CD4-positive, alpha-beta T cell (primary cell): Measurements from ENCODE around the gene THUMPD2. TPM values are rescaled to one million over a fixed set of nuclear protein-coding genes. Genes with fewer than 3 reads are reported as not detected.

Experiments used
- ATAC-seq: fragments of 200-7000 bp; cut with Tn5 transposase; one replicate; pipeline ENCODE4 v1.10.0; 2022; ENCODE audit warnings: mild to moderate bottlenecking; ENCODE audit not compliant: poor library complexity
- CTCF ChIA-PET: fragments of 350-600 bp; sonication (Branson Sonifier 250); formaldehyde crosslinking; loops from one replicate; lab custom pipeline; 2021; ENCODE audit warnings: antibody characterized with exemption, inconsistent platforms; lab: Charles Lee
- POLR2A ChIA-PET: fragments of 350-600 bp; sonication (Branson Sonifier 250); formaldehyde crosslinking; loops from one replicate; lab custom pipeline; 2021; ENCODE audit warnings: antibody characterized with exemption, inconsistent platforms; lab: Charles Lee
- DNase-seq, 14 experiments: peaks; one replicate each; pipeline ENCODE4 v3.0.0-alpha.2; 2013 to 2020; ENCODE audit warnings: mixed read lengths in 2 of 14
- H3K27ac ChIP-seq, 2 donors: one replicate each; pipeline versions ENCODE4 v1.5.1 to v1.7.0; 2013; ENCODE audit warnings: low read length in 2 of 2, low read depth in 1 of 2, mild to moderate bottlenecking in 1 of 2
- H3K27me3 ChIP-seq, 2 experiments: 1 replicate in 1 of 2; 2 replicates in 1 of 2; pipeline versions ENCODE4 v1.6.1 to v1.7.0; 2013; ENCODE audit warnings: low read length in 2 of 2, control low read depth in 1 of 2, mild to moderate bottlenecking in 1 of 2, moderate library complexity in 1 of 2; ENCODE audit not compliant: insufficient read depth in 2 of 2, control insufficient read depth in 1 of 2
- H3K36me3 ChIP-seq: one replicate; pipeline ENCODE4 v1.6.1; 2013; ENCODE audit warnings: low read length, control low read depth; ENCODE audit not compliant: insufficient read depth
- H3K4me1 ChIP-seq: one replicate; pipeline ENCODE4 v1.6.1; 2013; ENCODE audit warnings: low read length, control low read depth; ENCODE audit not compliant: insufficient read depth
- H3K4me3 ChIP-seq: one replicate; pipeline ENCODE4 v1.5.1; 2013; ENCODE audit warnings: mild to moderate bottlenecking, low read length, moderate library complexity
- H3K9me3 ChIP-seq, 2 experiments: 1 replicate in 1 of 2; 2 replicates in 1 of 2; pipeline versions ENCODE4 v1.6.1 to v1.7.0; 2013; ENCODE audit warnings: low read length in 2 of 2, mild to moderate bottlenecking in 2 of 2, control low read depth in 1 of 2, moderate library complexity in 1 of 2; ENCODE audit not compliant: control insufficient read depth in 1 of 2, insufficient read depth in 1 of 2
- H3K27ac Mint-ChIP-seq: one replicate; pipeline ENCODE4 v1.8.0; 2020; ENCODE audit warnings: mixed read lengths
- H3K27me3 Mint-ChIP-seq: one replicate; pipeline ENCODE4 v1.8.0; 2021; ENCODE audit warnings: mixed read lengths
- H3K36me3 Mint-ChIP-seq: one replicate; pipeline ENCODE4 v1.8.0; 2021; ENCODE audit warnings: low read depth, mixed read lengths
- H3K4me1 Mint-ChIP-seq: one replicate; pipeline ENCODE4 v1.8.0; 2021; ENCODE audit warnings: low read depth, mixed read lengths
- H3K4me3 Mint-ChIP-seq: one replicate; pipeline ENCODE4 v1.8.0; 2020; ENCODE audit warnings: mild to moderate bottlenecking, mixed read lengths
- H3K9me3 Mint-ChIP-seq: one replicate; pipeline ENCODE4 v1.8.0; 2020; ENCODE audit warnings: mixed read lengths
- CTCF ChIP-seq: fragments of 200-600 bp; IDR thresholded peaks from one replicate; pipeline ENCODE4 v1.8.0; 2022; ENCODE audit warnings: antibody characterized with exemption, mild to moderate bottlenecking
- intact Hi-C, 2 experiments: fragments of 100-400 bp; cut with DNase I in 1 of 2; cut with micrococcal nuclease in 1 of 2; formaldehyde crosslinking; loops; one replicate each; pipeline versions ENCODE4 v1.15.1 to v1.9.0; 2023 to 2025; cut with DNase I, micrococcal nuclease
- total RNA-seq, 174 experiments: library from RNA in 2 of 174; stranded (reverse) in 2 of 174; gene quantifications; one replicate each; pipeline ENCODE4 v1.2.3 and lab custom pipeline; 2021 to 2026

Gene THUMPD2
- total RNA-seq, 2 experiments from 2014 or later, result 13.7 to 15.5 TPM

GRCh38 chr2:39724828-39725144, 54.3 kb downstream of the THUMPD2 start:
- CTCF ChIA-PET, result no interaction called here
- no peaks in the 10 kb centered on the region for H3K36me3 Mint-ChIP-seq
- intact Hi-C loops, result no loop called here
- peaks cover 14% of the 10 kb centered on the region for H3K27me3 Mint-ChIP-seq
- H3K36me3 ChIP-seq, result no peaks in the 10 kb centered on the region
- H3K27me3 ChIP-seq, result no peaks in the 10 kb centered on the region
- H3K4me1 Mint-ChIP-seq, result no peaks in the 10 kb centered on the region
- H3K9me3 ChIP-seq, result no peaks in the 10 kb centered on the region
- POLR2A ChIA-PET, result no interaction called here
- no peaks in the 10 kb centered on the region for H3K9me3 Mint-ChIP-seq
- ATAC-seq (no peak), DNase-seq (no peak)
- TF ChIP-seq CTCF, result no peak
- H3K4me1 ChIP-seq, result no peaks in the 10 kb centered on the region
- H3K27ac Mint-ChIP-seq, result no peak overlapping the region
- H3K4me3 ChIP-seq, result no peak overlapping the region
- H3K4me3 Mint-ChIP-seq, result no peak overlapping the region
- no peak overlapping the region for H3K27ac ChIP-seq

DNA sequence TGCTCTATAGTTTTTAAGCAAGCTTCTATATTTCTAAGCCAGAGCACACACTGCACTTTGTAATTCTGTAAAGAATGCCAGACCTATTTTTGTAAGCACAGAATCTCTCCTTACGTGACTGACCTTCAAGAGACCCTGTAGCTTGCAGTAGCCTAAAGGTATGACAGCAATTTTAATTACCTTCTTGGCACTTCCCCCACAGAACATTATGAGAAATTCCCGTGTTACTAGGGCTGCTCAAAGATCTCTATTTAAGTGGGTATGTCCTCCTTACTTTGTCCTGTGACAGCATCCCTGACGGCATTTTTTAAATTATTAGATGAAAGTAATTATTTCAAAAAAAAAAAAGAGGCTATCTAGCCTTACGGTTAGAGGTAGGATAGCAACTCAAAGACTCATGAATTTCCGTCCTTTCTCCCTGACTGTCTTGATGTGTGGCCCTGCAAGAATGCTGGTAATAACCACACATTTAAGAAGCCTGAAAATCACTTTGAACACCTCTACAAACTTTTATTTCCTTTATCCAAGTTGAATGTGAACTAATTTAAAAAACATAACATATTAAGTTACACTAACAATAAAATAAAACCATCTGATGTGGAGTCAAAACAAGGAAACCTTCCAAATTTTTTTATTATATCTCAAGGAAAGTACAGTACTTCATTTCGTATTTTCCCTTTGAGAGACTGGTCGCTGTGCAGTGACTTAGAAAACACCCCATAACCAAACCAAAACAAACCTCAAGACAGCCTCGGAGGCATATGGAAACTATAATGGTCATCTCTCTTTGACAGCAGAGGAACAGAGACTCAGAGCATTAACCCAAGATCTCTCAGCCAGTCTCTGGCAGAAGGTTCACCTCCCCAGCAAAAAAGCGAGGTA, 54.9 kb downstream of the THUMPD2 start:
- ChIA-PET POLR2A (no interaction called here), CTCF (no interaction called here)
- no peak for ATAC-seq
- no peak for DNase-seq
- H3K4me3 Mint-ChIP-seq, result no peak overlapping the region
- Histone ChIP-seq H3K27me3 (no peaks in the 10 kb centered on the region), H3K4me1 (no peaks in the 10 kb centered on the region), H3K9me3 (no peaks in the 10 kb centered on the region), H3K27ac (no peak overlapping the region), H3K36me3 (no peaks in the 10 kb centered on the region), H3K4me3 (no peak overlapping the region)
- no peaks in the 10 kb centered on the region for H3K9me3 Mint-ChIP-seq
- peaks cover 14% of the 10 kb centered on the region for H3K27me3 Mint-ChIP-seq
- intact Hi-C loops, result no loop called here
- no peaks in the 10 kb centered on the region for H3K4me1 Mint-ChIP-seq
- no peak overlapping the region for H3K27ac Mint-ChIP-seq
- no peaks in the 10 kb centered on the region for H3K36me3 Mint-ChIP-seq
- TF ChIP-seq CTCF, result no peak

- CTCF ChIA-PET, result no interaction called here
- no peaks in the 10 kb centered on the region for H3K9me3 Mint-ChIP-seq
- no peak for TF ChIP-seq CTCF
Measured at GRCh38 chr2:39723497-39723896, 55.6 kb downstream of the THUMPD2 start.

More at GRCh38 chr2:39723497-39723896, 55.6 kb downstream of the THUMPD2 start:
- intact Hi-C loops, result no loop called here
- no peaks in the 10 kb centered on the region for H3K27me3 ChIP-seq
- H3K4me3 ChIP-seq, result no peak overlapping the region
- H3K4me1 ChIP-seq, result no peaks in the 10 kb centered on the region
- ATAC-seq (no peak), DNase-seq (no peak)
- no peaks in the 10 kb centered on the region for H3K9me3 ChIP-seq
- POLR2A ChIA-PET, result no interaction called here
- Mint-ChIP-seq H3K27ac (no peak overlapping the region), H3K4me3 (no peak overlapping the region), H3K4me1 (no peaks in the 10 kb centered on the region), H3K27me3 (peaks cover 14% of the 10 kb centered on the region), H3K36me3 (no peaks in the 10 kb centered on the region)
- H3K27ac ChIP-seq, result no peak overlapping the region
- H3K36me3 ChIP-seq, result no peaks in the 10 kb centered on the region
